GM10266 (cell line): ENCODE data around the gene SMIM1.

Experiments used
- DNase-seq: peaks from one replicate; pipeline ENCODE4 v3.0.0; 2012; ENCODE audit errors: extremely low spot score
- CTCF ChIP-seq: IDR thresholded peaks from 2 replicates; pipeline ENCODE4 v1.5.1; 2012; ENCODE audit warnings: mild to moderate bottlenecking, low read depth; ENCODE audit not compliant: control insufficient read depth, insufficient read depth; ENCODE audit errors: missing control alignments

The SMIM1 gene

GRCh38 chr1:3740042-3740441 is 32.5 kb upstream of the SMIM1 start:
- TF ChIP-seq CTCF, result no peak
- no peak for DNase-seq

GRCh38 chr1:3740752-3741151 is 31.8 kb upstream of the SMIM1 start:
- no peak for DNase-seq
- TF ChIP-seq CTCF, result no peak

GRCh38 chr1:3741566-3742438 is 30.7 kb upstream of the SMIM1 start:
- no peak for DNase-seq
- TF ChIP-seq CTCF, result no peak

GRCh38 chr1:3742439-3743298 is 29.9 kb upstream of the SMIM1 start:
- TF ChIP-seq CTCF, result no peak
- no peak for DNase-seq

- TF ChIP-seq CTCF, result no peak
- no peak for DNase-seq
Measured at GRCh38 chr1:3743421-3743820, 29.1 kb upstream of the SMIM1 start.

- no peak for TF ChIP-seq CTCF
- DNase-seq, result no peak
Measured at GRCh38 chr1:3743826-3744225, 28.7 kb upstream of the SMIM1 start.
